Measurements from ENCODE around the gene FAM153A.
"Not testable (repeated sequence)": the region's sequence is repeated elsewhere in the genome, so short reads cannot be mapped to it uniquely, and the experiment has no call there.

DNA sequence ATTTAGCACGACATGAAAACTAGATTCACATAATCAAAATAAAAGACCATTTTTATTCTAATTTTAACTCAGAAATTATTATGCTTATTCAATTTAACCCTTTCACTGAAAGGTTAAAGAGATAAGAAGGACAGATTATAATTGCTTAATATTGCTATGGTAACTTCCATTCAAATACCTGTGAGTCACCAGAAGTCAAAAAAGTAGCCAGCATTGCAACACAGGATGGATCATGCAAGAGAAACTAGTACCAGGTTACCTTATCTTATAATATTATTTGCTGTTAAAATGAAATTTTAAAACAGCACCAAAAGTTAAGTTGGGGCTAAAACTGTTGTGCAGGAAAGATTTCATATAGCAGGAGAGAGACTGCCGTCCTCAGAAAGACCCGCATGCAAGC, 11.5 kb downstream of the FAM153A start:
- TF ChIP-seq, protein P1, sequence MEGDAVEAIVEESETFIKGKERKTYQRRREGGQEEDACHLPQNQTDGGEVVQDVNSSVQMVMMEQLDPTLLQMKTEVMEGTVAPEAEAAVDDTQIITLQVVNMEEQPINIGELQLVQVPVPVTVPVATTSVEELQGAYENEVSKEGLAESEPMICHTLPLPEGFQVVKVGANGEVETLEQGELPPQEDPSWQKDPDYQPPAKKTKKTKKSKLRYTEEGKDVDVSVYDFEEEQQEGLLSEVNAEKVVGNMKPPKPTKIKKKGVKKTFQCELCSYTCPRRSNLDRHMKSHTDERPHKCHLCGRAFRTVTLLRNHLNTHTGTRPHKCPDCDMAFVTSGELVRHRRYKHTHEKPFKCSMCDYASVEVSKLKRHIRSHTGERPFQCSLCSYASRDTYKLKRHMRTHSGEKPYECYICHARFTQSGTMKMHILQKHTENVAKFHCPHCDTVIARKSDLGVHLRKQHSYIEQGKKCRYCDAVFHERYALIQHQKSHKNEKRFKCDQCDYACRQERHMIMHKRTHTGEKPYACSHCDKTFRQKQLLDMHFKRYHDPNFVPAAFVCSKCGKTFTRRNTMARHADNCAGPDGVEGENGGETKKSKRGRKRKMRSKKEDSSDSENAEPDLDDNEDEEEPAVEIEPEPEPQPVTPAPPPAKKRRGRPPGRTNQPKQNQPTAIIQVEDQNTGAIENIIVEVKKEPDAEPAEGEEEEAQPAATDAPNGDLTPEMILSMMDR (IDR thresholded peaks at IDR 0.05 in 2 of 3, conservative IDR thresholded peaks at IDR 0.05 in 1 of 3; ENCODE audit: insufficient read depth in 2 of 3, low read depth in 1 of 3, low read length in 3 of 3) = not testable (repeated sequence)
- TF ChIP-seq NFE2L1 (tag; IDR thresholded peaks at IDR 0.05; ENCODE audit: borderline replicate concordance, low read depth); PTBP1 (IDR thresholded peaks at IDR 0.05; ENCODE audit: low read depth, low read length); FOXK2 (conservative IDR thresholded peaks at IDR 0.05 in 1 of 2, IDR thresholded peaks at IDR 0.05 in 1 of 2; ENCODE audit: low read depth in 2 of 2); POLR3A (IDR thresholded peaks at IDR 0.05; ENCODE audit: borderline replicate concordance, extremely low read depth, insufficient read depth, insufficient read length); ASH1L (IDR thresholded peaks at IDR 0.05; ENCODE audit: borderline replicate concordance, low read depth, partially characterized antibody); IFI16 (CRISPR knock-in tag; IDR thresholded peaks at IDR 0.05); RFX5 (IDR thresholded peaks at IDR 0.05; ENCODE audit: low read depth, low read length); JUN (IDR thresholded peaks at IDR 0.05; ENCODE audit: borderline replicate concordance, low read depth, low read length); JUN (CRISPR knock-in tag; IDR thresholded peaks at IDR 0.05; ENCODE audit: borderline replicate concordance); ZEB2 (IDR thresholded peaks at IDR 0.05); SMARCA4 (IDR thresholded peaks at IDR 0.05); ZNF282 (CRISPR knock-in tag; IDR thresholded peaks at IDR 0.05); FOXM1 (IDR thresholded peaks at IDR 0.05; ENCODE audit: low read depth); FOXM1 (CRISPR knock-in tag; IDR thresholded peaks at IDR 0.05; ENCODE audit: low read depth): not testable (repeated sequence)
- TF ChIP-seq, protein P2, sequence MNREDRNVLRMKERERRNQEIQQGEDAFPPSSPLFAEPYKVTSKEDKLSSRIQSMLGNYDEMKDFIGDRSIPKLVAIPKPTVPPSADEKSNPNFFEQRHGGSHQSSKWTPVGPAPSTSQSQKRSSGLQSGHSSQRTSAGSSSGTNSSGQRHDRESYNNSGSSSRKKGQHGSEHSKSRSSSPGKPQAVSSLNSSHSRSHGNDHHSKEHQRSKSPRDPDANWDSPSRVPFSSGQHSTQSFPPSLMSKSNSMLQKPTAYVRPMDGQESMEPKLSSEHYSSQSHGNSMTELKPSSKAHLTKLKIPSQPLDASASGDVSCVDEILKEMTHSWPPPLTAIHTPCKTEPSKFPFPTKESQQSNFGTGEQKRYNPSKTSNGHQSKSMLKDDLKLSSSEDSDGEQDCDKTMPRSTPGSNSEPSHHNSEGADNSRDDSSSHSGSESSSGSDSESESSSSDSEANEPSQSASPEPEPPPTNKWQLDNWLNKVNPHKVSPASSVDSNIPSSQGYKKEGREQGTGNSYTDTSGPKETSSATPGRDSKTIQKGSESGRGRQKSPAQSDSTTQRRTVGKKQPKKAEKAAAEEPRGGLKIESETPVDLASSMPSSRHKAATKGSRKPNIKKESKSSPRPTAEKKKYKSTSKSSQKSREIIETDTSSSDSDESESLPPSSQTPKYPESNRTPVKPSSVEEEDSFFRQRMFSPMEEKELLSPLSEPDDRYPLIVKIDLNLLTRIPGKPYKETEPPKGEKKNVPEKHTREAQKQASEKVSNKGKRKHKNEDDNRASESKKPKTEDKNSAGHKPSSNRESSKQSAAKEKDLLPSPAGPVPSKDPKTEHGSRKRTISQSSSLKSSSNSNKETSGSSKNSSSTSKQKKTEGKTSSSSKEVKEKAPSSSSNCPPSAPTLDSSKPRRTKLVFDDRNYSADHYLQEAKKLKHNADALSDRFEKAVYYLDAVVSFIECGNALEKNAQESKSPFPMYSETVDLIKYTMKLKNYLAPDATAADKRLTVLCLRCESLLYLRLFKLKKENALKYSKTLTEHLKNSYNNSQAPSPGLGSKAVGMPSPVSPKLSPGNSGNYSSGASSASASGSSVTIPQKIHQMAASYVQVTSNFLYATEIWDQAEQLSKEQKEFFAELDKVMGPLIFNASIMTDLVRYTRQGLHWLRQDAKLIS (CRISPR knock-in tag; IDR thresholded peaks at IDR 0.05) = not testable (repeated sequence)

Measured in K562 (cell line).